ENCODE data around the gene POLR1E.
"Not testable (repeated sequence)": the region's sequence is repeated elsewhere in the genome, so short reads cannot be mapped to it uniquely, and the experiment has no call there.

The POLR1E gene

GRCh38 chr9:37474438-37474837 is 11.3 kb upstream of the POLR1E start:
- FAIRE-seq (no peak), DNase-seq (ENCODE audit: insufficient read length, low spot score) (no peak)

GRCh38 chr9:37476930-37477329 is 8.8 kb upstream of the POLR1E start:
- FAIRE-seq: no peak
- DNase-seq (ENCODE audit: insufficient read length, low spot score): no peak
- no peak for TF ChIP-seq CTCF (IDR thresholded peaks at IDR 0.05; ENCODE audit: insufficient read depth, missing control alignments)

More at GRCh38 chr9:37474438-37474837, 11.3 kb upstream of the POLR1E start:
- TF ChIP-seq CTCF (IDR thresholded peaks at IDR 0.05; ENCODE audit: insufficient read depth, missing control alignments): no peak

GRCh38 chr9:37477443-37477842 is 8.3 kb upstream of the POLR1E start:
- not testable (repeated sequence) for DNase-seq (ENCODE audit: insufficient read length, low spot score); FAIRE-seq

- not testable (repeated sequence) for FAIRE-seq; DNase-seq (ENCODE audit: insufficient read length, low spot score)
Measured at GRCh38 chr9:37477987-37478619, 7.6 kb upstream of the POLR1E start.

GRCh38 chr9:37480759-37481158 is 5.0 kb upstream of the POLR1E start:
- DNase-seq (ENCODE audit: insufficient read length, low spot score) (no peak), FAIRE-seq (no peak)
- peak; percentile 4 for TF ChIP-seq CTCF (IDR thresholded peaks at IDR 0.05; ENCODE audit: insufficient read depth, missing control alignments)

- no peak for TF ChIP-seq CTCF (IDR thresholded peaks at IDR 0.05; ENCODE audit: insufficient read depth, missing control alignments)
- no peak for FAIRE-seq
- DNase-seq (ENCODE audit: insufficient read length, low spot score): no peak
Measured at GRCh38 chr9:37486256-37486615, 488 bp downstream of the POLR1E start.

GRCh38 chr9:37486616-37487548 is 1.1 kb downstream of the POLR1E start:
- TF ChIP-seq CTCF (IDR thresholded peaks at IDR 0.05; ENCODE audit: insufficient read depth, missing control alignments): no peak
- FAIRE-seq (no peak), DNase-seq (ENCODE audit: insufficient read length, low spot score) (no peak)

GRCh38 chr9:37491939-37492338 is 6.2 kb downstream of the POLR1E start:
- DNase-seq (ENCODE audit: insufficient read length, low spot score): no peak
- no peak for TF ChIP-seq CTCF (IDR thresholded peaks at IDR 0.05; ENCODE audit: insufficient read depth, missing control alignments)
- no peak for FAIRE-seq

All from D721Med (cell line).